Measurements from ENCODE around the gene CYB561A3.

- TF ChIP-seq TCF12 (IDR thresholded peaks at IDR 0.05; ENCODE audit: low read depth) (no peak), EGR1 (IDR thresholded peaks at IDR 0.05) (no peak), FOXM1 (IDR thresholded peaks at IDR 0.05; ENCODE audit: borderline replicate concordance, low read depth) (no peak), CEBPB (IDR thresholded peaks at IDR 0.05) (no peak), TEAD4 (IDR thresholded peaks at IDR 0.05) (no peak), RAD21 (IDR thresholded peaks at IDR 0.05; ENCODE audit: low read depth) (no peak), TAF1 (IDR thresholded peaks at IDR 0.05; ENCODE audit: low read depth) (no peak), EP300 (IDR thresholded peaks at IDR 0.05; ENCODE audit: borderline replicate concordance) (no peak)
- TF ChIP-seq, protein P1, sequence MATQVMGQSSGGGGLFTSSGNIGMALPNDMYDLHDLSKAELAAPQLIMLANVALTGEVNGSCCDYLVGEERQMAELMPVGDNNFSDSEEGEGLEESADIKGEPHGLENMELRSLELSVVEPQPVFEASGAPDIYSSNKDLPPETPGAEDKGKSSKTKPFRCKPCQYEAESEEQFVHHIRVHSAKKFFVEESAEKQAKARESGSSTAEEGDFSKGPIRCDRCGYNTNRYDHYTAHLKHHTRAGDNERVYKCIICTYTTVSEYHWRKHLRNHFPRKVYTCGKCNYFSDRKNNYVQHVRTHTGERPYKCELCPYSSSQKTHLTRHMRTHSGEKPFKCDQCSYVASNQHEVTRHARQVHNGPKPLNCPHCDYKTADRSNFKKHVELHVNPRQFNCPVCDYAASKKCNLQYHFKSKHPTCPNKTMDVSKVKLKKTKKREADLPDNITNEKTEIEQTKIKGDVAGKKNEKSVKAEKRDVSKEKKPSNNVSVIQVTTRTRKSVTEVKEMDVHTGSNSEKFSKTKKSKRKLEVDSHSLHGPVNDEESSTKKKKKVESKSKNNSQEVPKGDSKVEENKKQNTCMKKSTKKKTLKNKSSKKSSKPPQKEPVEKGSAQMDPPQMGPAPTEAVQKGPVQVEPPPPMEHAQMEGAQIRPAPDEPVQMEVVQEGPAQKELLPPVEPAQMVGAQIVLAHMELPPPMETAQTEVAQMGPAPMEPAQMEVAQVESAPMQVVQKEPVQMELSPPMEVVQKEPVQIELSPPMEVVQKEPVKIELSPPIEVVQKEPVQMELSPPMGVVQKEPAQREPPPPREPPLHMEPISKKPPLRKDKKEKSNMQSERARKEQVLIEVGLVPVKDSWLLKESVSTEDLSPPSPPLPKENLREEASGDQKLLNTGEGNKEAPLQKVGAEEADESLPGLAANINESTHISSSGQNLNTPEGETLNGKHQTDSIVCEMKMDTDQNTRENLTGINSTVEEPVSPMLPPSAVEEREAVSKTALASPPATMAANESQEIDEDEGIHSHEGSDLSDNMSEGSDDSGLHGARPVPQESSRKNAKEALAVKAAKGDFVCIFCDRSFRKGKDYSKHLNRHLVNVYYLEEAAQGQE (IDR thresholded peaks at IDR 0.05; ENCODE audit: low read depth) = no peak
These were observed 13.7 kb downstream of the CYB561A3 start for GRCh38 chr11:61347916-61348461.

Data from Ishikawa (cell line).